ENCODE measurements around the gene POFUT2.

Gene POFUT2

GRCh38 chr21:45332981-45333582, 45.4 kb upstream of the POFUT2 start:
- Histone ChIP-seq H3K27me3 (ENCODE audit: insufficient read depth, poor library complexity, severe bottlenecking) (peaks cover 2% of the 10 kb centered on the region), H3K4me3 (replicated peaks; ENCODE audit: insufficient read depth, low read length) (no peak overlapping the region), H3K27ac (replicated peaks) (no peak overlapping the region)
- DNase-seq (ENCODE audit: low read depth in 1 of 2, low spot score in 1 of 2) = no peak
- TF ChIP-seq POLR2AphosphoS5 (IDR thresholded peaks at IDR 0.05; ENCODE audit: low read depth) (no peak), SPI1 (IDR thresholded peaks at IDR 0.05; ENCODE audit: borderline replicate concordance, low read depth) (no peak), GABPA (IDR thresholded peaks at IDR 0.05; ENCODE audit: low read depth) (no peak), CTCF (IDR thresholded peaks at IDR 0.05; ENCODE audit: insufficient read depth, low read length) (no peak), REST (IDR thresholded peaks at IDR 0.05; ENCODE audit: insufficient replicate concordance, low read depth) (no peak)

- Histone ChIP-seq H3K4me3 (replicated peaks; ENCODE audit: insufficient read depth, low read length) (no peak overlapping the region), H3K27me3 (ENCODE audit: insufficient read depth, poor library complexity, severe bottlenecking) (peaks cover 2% of the 10 kb centered on the region), H3K27ac (replicated peaks) (no peak overlapping the region)
- TF ChIP-seq GABPA (IDR thresholded peaks at IDR 0.05; ENCODE audit: low read depth) (no peak), SPI1 (IDR thresholded peaks at IDR 0.05; ENCODE audit: borderline replicate concordance, low read depth) (no peak), CTCF (IDR thresholded peaks at IDR 0.05; ENCODE audit: insufficient read depth, low read length) (no peak), POLR2AphosphoS5 (IDR thresholded peaks at IDR 0.05; ENCODE audit: low read depth) (no peak), REST (IDR thresholded peaks at IDR 0.05; ENCODE audit: insufficient replicate concordance, low read depth) (no peak)
- DNase-seq (ENCODE audit: low read depth in 1 of 2, low spot score in 1 of 2) = no peak
Observed at GRCh38 chr21:45332415-45332814, 44.7 kb upstream of the POFUT2 start.

GRCh38 chr21:45331531-45332147, 43.9 kb upstream of the POFUT2 start:
- no peak overlapping the region for H3K27ac ChIP-seq (replicated peaks)
- DNase-seq (ENCODE audit: low read depth in 1 of 2, low spot score in 1 of 2) = no peak
- TF ChIP-seq SPI1 (IDR thresholded peaks at IDR 0.05; ENCODE audit: borderline replicate concordance, low read depth) (no peak), GABPA (IDR thresholded peaks at IDR 0.05; ENCODE audit: low read depth) (no peak), POLR2AphosphoS5 (IDR thresholded peaks at IDR 0.05; ENCODE audit: low read depth) (no peak), REST (IDR thresholded peaks at IDR 0.05; ENCODE audit: insufficient replicate concordance, low read depth) (no peak), CTCF (IDR thresholded peaks at IDR 0.05; ENCODE audit: insufficient read depth, low read length) (no peak)
- no peak overlapping the region for H3K4me3 ChIP-seq (replicated peaks; ENCODE audit: insufficient read depth, low read length)
- H3K27me3 ChIP-seq (ENCODE audit: insufficient read depth, poor library complexity, severe bottlenecking) = peaks cover 2% of the 10 kb centered on the region
